Glutamatergic neuron (in vitro differentiated cells): ENCODE data around the gene FLAD1. TPM values are rescaled to one million over a fixed set of nuclear protein-coding genes. Genes with fewer than 3 reads are reported as not detected.

Source experiments
- DNase-seq: peaks from one replicate; pipeline ENCODE4 v3.0.0; 2022
- H3K27ac Mint-ChIP-seq: one replicate; pipeline ENCODE4 v1.8.0; 2020; ENCODE audit warnings: mild to moderate bottlenecking, mixed read lengths, inconsistent platforms; ENCODE audit not compliant: unreplicated experiment
- H3K27me3 Mint-ChIP-seq: one replicate; pipeline ENCODE4 v1.8.0; 2020; ENCODE audit warnings: mild to moderate bottlenecking, moderate library complexity, mixed read lengths, inconsistent platforms; ENCODE audit not compliant: unreplicated experiment
- H3K36me3 Mint-ChIP-seq: one replicate; pipeline ENCODE4 v1.8.0; 2020; ENCODE audit warnings: mild to moderate bottlenecking, mixed read lengths, inconsistent platforms; ENCODE audit not compliant: unreplicated experiment
- H3K4me1 Mint-ChIP-seq: one replicate; pipeline ENCODE4 v1.8.0; 2020; ENCODE audit warnings: mild to moderate bottlenecking, low read depth, mixed read lengths, inconsistent platforms; ENCODE audit not compliant: unreplicated experiment
- H3K4me3 Mint-ChIP-seq: one replicate; pipeline ENCODE4 v1.8.0; 2020; ENCODE audit warnings: mild to moderate bottlenecking, mixed read lengths, inconsistent platforms; ENCODE audit not compliant: unreplicated experiment
- H3K9me3 Mint-ChIP-seq: one replicate; pipeline ENCODE4 v1.8.0; 2020; ENCODE audit warnings: mild to moderate bottlenecking, moderate library complexity, mixed read lengths, inconsistent platforms; ENCODE audit not compliant: unreplicated experiment
- CTCF ChIP-seq: fragments of 200-600 bp; sonication (generic); IDR thresholded peaks from one replicate; pipeline ENCODE4 v1.5.0; 2021; ENCODE audit not compliant: partially characterized antibody, unreplicated experiment
- total RNA-seq: library from RNA; stranded (reverse); fragmentation: NEBNext Ultra II Directional; extraction: Animal tissue kit (Norgen Biotek cat#: 25700); gene quantifications from one replicate; pipeline ENCODE4 v1.2.1, GENCODE V29; 2021; ENCODE audit not compliant: unreplicated experiment

Gene FLAD1
- total RNA-seq, 1 donor from 2014 or later = 68.8 TPM

GRCh38 chr1:155035936-155036335 is 52.8 kb downstream of the FLAD1 start:
- H3K4me1 Mint-ChIP-seq = no peaks in the 10 kb centered on the region
- no peak for DNase-seq
- TF ChIP-seq CTCF = no peak
- no peak overlapping the region for H3K4me3 Mint-ChIP-seq
- H3K27ac Mint-ChIP-seq = no peak overlapping the region
- H3K27me3 Mint-ChIP-seq = peaks cover 4% of the 10 kb centered on the region
- H3K9me3 Mint-ChIP-seq = peaks cover 8% of the 10 kb centered on the region
- no peaks in the 10 kb centered on the region for H3K36me3 Mint-ChIP-seq

- no peak for TF ChIP-seq CTCF
- Mint-ChIP-seq H3K27ac (no peak overlapping the region), H3K4me1 (no peaks in the 10 kb centered on the region), H3K9me3 (peaks cover 8% of the 10 kb centered on the region), H3K4me3 (no peak overlapping the region), H3K27me3 (peaks cover 4% of the 10 kb centered on the region), H3K36me3 (no peaks in the 10 kb centered on the region)
- no peak for DNase-seq
These were observed 53.9 kb downstream of the FLAD1 start for GRCh38 chr1:155037043-155037442.

DNA sequence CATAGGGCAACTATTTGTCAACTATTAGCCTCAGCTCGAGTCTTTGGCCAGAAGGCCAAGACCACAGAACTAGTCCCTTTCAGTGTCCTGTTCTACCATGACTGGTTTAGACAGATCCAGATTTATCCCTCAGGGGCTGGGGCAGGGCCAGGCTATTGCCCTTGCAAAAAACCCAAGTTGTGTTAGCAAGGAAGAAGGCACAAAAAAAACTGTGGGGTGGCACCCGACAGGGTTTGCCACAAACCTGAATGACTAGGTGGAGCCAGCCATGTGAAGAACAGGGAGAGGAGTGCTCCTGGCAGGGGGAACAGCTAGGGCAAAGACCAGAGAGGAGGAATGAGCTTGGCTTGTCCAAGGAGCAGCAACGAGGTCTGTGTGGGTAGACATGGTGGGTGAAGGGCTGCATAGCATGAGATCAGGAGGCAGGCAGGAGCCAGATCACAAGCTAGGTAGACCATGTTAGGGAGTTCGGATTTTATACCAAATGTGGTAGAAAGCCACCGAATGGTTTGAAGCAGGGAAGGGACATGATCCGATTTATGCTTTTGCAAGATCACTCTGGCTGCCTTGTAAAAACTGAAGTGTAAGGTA is 54.8 kb downstream of the FLAD1 start:
- no peak for TF ChIP-seq CTCF
- Mint-ChIP-seq H3K27me3 (peaks cover 2% of the 10 kb centered on the region), H3K4me1 (no peaks in the 10 kb centered on the region), H3K27ac (no peak overlapping the region), H3K9me3 (peaks cover 8% of the 10 kb centered on the region), H3K4me3 (peak overlapping the region; percentile 5), H3K36me3 (no peaks in the 10 kb centered on the region)
- no peak for DNase-seq

DNA sequence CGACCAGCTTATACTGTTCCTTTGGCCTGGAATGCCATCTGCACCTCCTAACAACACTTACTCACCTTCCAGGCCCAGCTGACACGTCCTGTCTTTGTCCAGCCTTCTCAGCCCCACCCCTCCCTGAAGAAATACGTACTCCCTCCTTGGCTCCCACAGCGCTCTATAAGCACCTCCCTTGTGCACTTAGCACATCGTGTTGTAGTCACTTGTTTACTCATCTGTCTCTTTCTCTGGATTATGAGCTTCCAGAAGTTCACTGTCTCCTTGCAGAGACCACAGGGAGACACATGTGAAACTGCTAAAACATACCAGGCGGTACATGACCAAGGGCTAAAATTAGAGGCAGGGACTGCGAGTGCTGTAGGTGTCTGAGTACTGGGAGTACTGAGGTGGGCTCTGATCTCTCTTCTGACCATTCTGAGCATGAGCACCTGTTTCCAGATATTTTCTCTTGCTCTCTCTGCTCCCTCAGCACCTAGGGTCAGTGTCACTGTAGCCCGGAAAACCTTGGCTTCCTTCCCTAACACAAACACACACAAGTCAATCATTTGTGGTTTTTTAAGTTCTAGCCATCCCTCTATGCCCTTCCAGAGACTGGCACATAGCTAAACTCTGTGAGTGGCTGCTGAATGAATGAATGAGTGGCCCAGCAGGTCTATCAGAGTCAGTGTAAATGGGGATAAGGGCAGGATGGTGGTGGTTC is 55.6 kb downstream of the FLAD1 start:
- no peak for TF ChIP-seq CTCF
- H3K27ac Mint-ChIP-seq = no peak overlapping the region
- no peaks in the 10 kb centered on the region for H3K4me1 Mint-ChIP-seq
- no peaks in the 10 kb centered on the region for H3K36me3 Mint-ChIP-seq
- DNase-seq = no peak
- H3K4me3 Mint-ChIP-seq = no peak overlapping the region
- peaks cover 2% of the 10 kb centered on the region for H3K27me3 Mint-ChIP-seq
- peaks cover 8% of the 10 kb centered on the region for H3K9me3 Mint-ChIP-seq

- peaks cover 3% of the 10 kb centered on the region for H3K9me3 Mint-ChIP-seq
- peaks cover 2% of the 10 kb centered on the region for H3K27me3 Mint-ChIP-seq
- H3K4me1 Mint-ChIP-seq = no peaks in the 10 kb centered on the region
- DNase-seq = no peak
- TF ChIP-seq CTCF = no peak
- no peaks in the 10 kb centered on the region for H3K36me3 Mint-ChIP-seq
- H3K4me3 Mint-ChIP-seq = no peak overlapping the region
- no peak overlapping the region for H3K27ac Mint-ChIP-seq
These were observed 56.1 kb downstream of the FLAD1 start for GRCh38 chr1:155039308-155039669.
